Trophoblast cell (in vitro differentiated cells and primary cell): Measurements from ENCODE around the gene PDPK1.
"Not testable (repeated sequence)": the region's sequence is repeated elsewhere in the genome, so short reads cannot be mapped to it uniquely, and the experiment has no call there.

Experiments
- DNase-seq, 2 donors: peaks; one replicate each; pipeline ENCODE4 v3.0.0-alpha.2; 2016
- H2AFZ ChIP-seq: 2 replicates; pipeline ENCODE4 v1.6.1; 2013; ENCODE audit warnings: low read length, moderate library complexity, mild to moderate bottlenecking; ENCODE audit not compliant: insufficient read depth, poor library complexity
- H2AK5ac ChIP-seq: 2 replicates; pipeline ENCODE4 v1.6.1; 2013; ENCODE audit warnings: mild to moderate bottlenecking, low read length
- H2BK120ac ChIP-seq: 2 replicates; pipeline ENCODE4 v1.6.1; 2013; ENCODE audit warnings: low read length, mild to moderate bottlenecking, moderate library complexity; ENCODE audit not compliant: insufficient read depth, poor library complexity
- H2BK12ac ChIP-seq: 2 replicates; pipeline ENCODE4 v1.6.1; 2013; ENCODE audit warnings: mild to moderate bottlenecking, low read length, moderate library complexity
- H2BK5ac ChIP-seq: 2 replicates; pipeline ENCODE4 v1.6.1; 2013; ENCODE audit warnings: low read length, low read depth, moderate library complexity, mild to moderate bottlenecking; ENCODE audit not compliant: poor library complexity
- H3K14ac ChIP-seq: 2 replicates; pipeline ENCODE4 v1.6.1; 2013; ENCODE audit warnings: mild to moderate bottlenecking, low read length
- H3K18ac ChIP-seq: 2 replicates; pipeline ENCODE4 v1.6.1; 2013; ENCODE audit warnings: mild to moderate bottlenecking, low read length
- H3K23ac ChIP-seq: 2 replicates; pipeline ENCODE4 v1.6.1; 2013; ENCODE audit warnings: low read length
- H3K27ac ChIP-seq: 2 replicates; pipeline ENCODE4 v1.5.1; 2013; ENCODE audit warnings: low read depth, mild to moderate bottlenecking, inconsistent platforms, low read length, moderate library complexity
- H3K27me3 ChIP-seq: 2 replicates; pipeline ENCODE4 v1.6.1; 2013; ENCODE audit warnings: inconsistent platforms, mild to moderate bottlenecking, low read length, moderate library complexity; ENCODE audit not compliant: insufficient read depth
- H3K36me3 ChIP-seq, 2 experiments: 1 replicate in 1 of 2; 2 replicates in 1 of 2; pipeline ENCODE4 v1.6.1; 2013; ENCODE audit warnings: low read length in 2 of 2, mild to moderate bottlenecking in 2 of 2, moderate library complexity in 1 of 2; ENCODE audit not compliant: insufficient read depth in 2 of 2, control insufficient read depth in 1 of 2
- H3K4ac ChIP-seq: 2 replicates; pipeline ENCODE4 v1.6.1; 2013; ENCODE audit warnings: low read depth, mild to moderate bottlenecking, low read length, moderate library complexity
- H3K4me1 ChIP-seq, 2 experiments: 1 replicate in 1 of 2; 2 replicates in 1 of 2; pipeline ENCODE4 v1.6.1; 2013; ENCODE audit warnings: low read length in 2 of 2, mild to moderate bottlenecking in 2 of 2, moderate library complexity in 1 of 2; ENCODE audit not compliant: insufficient read depth in 2 of 2, control insufficient read depth in 1 of 2
- H3K4me2 ChIP-seq: 2 replicates; pipeline ENCODE4 v1.6.1; 2013; ENCODE audit warnings: inconsistent platforms, mild to moderate bottlenecking, low read length, moderate library complexity
- H3K4me3 ChIP-seq: 2 replicates; pipeline ENCODE4 v1.5.1; 2013; ENCODE audit warnings: mild to moderate bottlenecking, low read depth, low read length, inconsistent platforms
- H3K79me1 ChIP-seq: one replicate; pipeline ENCODE4 v1.6.1; 2013; ENCODE audit warnings: low read length
- H3K79me2 ChIP-seq: 2 replicates; pipeline ENCODE4 v1.6.1; 2013; ENCODE audit warnings: low read length, mild to moderate bottlenecking; ENCODE audit not compliant: control insufficient read depth, insufficient read depth, poor library complexity
- H3K9ac ChIP-seq: 2 replicates; pipeline ENCODE4 v1.6.1; 2013; ENCODE audit warnings: mild to moderate bottlenecking, low read length
- H3K9me3 ChIP-seq: 2 replicates; pipeline ENCODE4 v1.6.1; 2013; ENCODE audit warnings: low read depth, mild to moderate bottlenecking, control low read depth, inconsistent platforms, low read length; ENCODE audit not compliant: insufficient read depth
- H4K12ac ChIP-seq: 2 replicates; pipeline ENCODE4 v1.6.1; 2013; ENCODE audit warnings: low read depth, mild to moderate bottlenecking, low read length, moderate library complexity
- H4K8ac ChIP-seq: 2 replicates; pipeline ENCODE4 v1.6.1; 2013; ENCODE audit warnings: low read depth, mild to moderate bottlenecking, low read length, moderate library complexity
- H4K91ac ChIP-seq: one replicate; pipeline ENCODE4 v1.6.1; 2013; ENCODE audit warnings: low read depth, mild to moderate bottlenecking, low read length, moderate library complexity
- WGBS: extraction: QIAGEN DNeasy Blood & Tissue Kit; methylation state at CpG from one replicate; pipeline ENCODE4 v1.1.7; 2013; ENCODE audit warnings: missing lambda C conversion rate; ENCODE audit not compliant: insufficient read length, insufficient coverage; ENCODE audit errors: extremely low coverage; 5-methylcytosine and 5-hydroxymethylcytosine counted together

Gene PDPK1

GRCh38 chr16:2534335-2534734 lies 3.5 kb upstream of the PDPK1 start:
- H4K91ac ChIP-seq, H3K4ac ChIP-seq, H3K9ac ChIP-seq, H3K4me3 ChIP-seq, H2AK5ac ChIP-seq, DNase-seq, H2BK12ac ChIP-seq, H3K14ac ChIP-seq, H3K23ac ChIP-seq, H3K18ac ChIP-seq, H3K27ac ChIP-seq, H3K4me2 ChIP-seq, H2BK120ac ChIP-seq, H3K9me3 ChIP-seq, H4K12ac ChIP-seq, H2BK5ac ChIP-seq, H3K79me2 ChIP-seq, H4K8ac ChIP-seq, H2AFZ ChIP-seq, H3K27me3 ChIP-seq: not testable (repeated sequence)
- Histone ChIP-seq H3K4me1 (peaks cover 12 to 18% of the 10 kb centered on the region in 2 experiments), H3K36me3 (peaks cover 12 to 16% of the 10 kb centered on the region in 2 experiments), H3K79me1 (peaks cover 14% of the 10 kb centered on the region)
- WGBS: no CpG with 5 or more reads among the region's 5 CpGs

GRCh38 chr16:2535625-2536013 lies 2.2 kb upstream of the PDPK1 start:
- Histone ChIP-seq H4K91ac (no peak overlapping the region), H3K27ac (peak overlapping the region; percentile 0), H3K23ac (no peak overlapping the region), H3K9ac (no peak overlapping the region), H3K27me3 (no peaks in the 10 kb centered on the region), H3K14ac (no peak overlapping the region), H2BK120ac (no peak overlapping the region), H3K36me3 (peaks cover 3 to 9% of the 10 kb centered on the region in 2 experiments), H2AK5ac (no peak overlapping the region), H4K8ac (no peak overlapping the region), H2BK5ac (no peak overlapping the region), H3K18ac (no peak overlapping the region), H3K9me3 (peaks cover 4% of the 10 kb centered on the region), H3K4ac (no peak overlapping the region), H3K4me1 (peaks cover 12 to 18% of the 10 kb centered on the region in 2 experiments), H4K12ac (no peak overlapping the region), H3K4me2 (no peak overlapping the region), H3K79me2 (peaks cover 11% of the 10 kb centered on the region), H2AFZ (no peak overlapping the region), H3K79me1 (peaks cover 14% of the 10 kb centered on the region), H2BK12ac (no peak overlapping the region), H3K4me3 (no peak overlapping the region)
- peak; percentile 48 to 57 for DNase-seq
- no CpG with 5 or more reads among the region's 9 CpGs for WGBS

- H3K4me3 ChIP-seq, H2AK5ac ChIP-seq, H3K9me3 ChIP-seq, H3K36me3 ChIP-seq, H3K27ac ChIP-seq, H2BK120ac ChIP-seq, H3K4me1 ChIP-seq, H4K12ac ChIP-seq, H2BK12ac ChIP-seq, H3K79me1 ChIP-seq, H4K91ac ChIP-seq, H3K18ac ChIP-seq, H3K23ac ChIP-seq, H3K4me2 ChIP-seq, H3K9ac ChIP-seq, H3K27me3 ChIP-seq, H2BK5ac ChIP-seq, H2AFZ ChIP-seq, H3K14ac ChIP-seq, H4K8ac ChIP-seq: not testable (repeated sequence)
- H3K4ac ChIP-seq: peak overlapping the region; percentile 74
- DNase-seq: peak; percentile 36 to 70
- peaks cover 14% of the 10 kb centered on the region for H3K79me2 ChIP-seq
- WGBS: no CpG with 5 or more reads among the region's 24 CpGs
Observed at GRCh38 chr16:2539192-2539844, 1.5 kb downstream of the PDPK1 start.

- WGBS: no CpG with 5 or more reads among the region's 14 CpGs
- not testable (repeated sequence) for H2AFZ ChIP-seq, H2AK5ac ChIP-seq, H3K18ac ChIP-seq, H4K12ac ChIP-seq, H3K9ac ChIP-seq, H3K27me3 ChIP-seq, H4K8ac ChIP-seq, H3K9me3 ChIP-seq, H2BK12ac ChIP-seq, H3K4me3 ChIP-seq, H3K14ac ChIP-seq, H3K4me2 ChIP-seq, H3K36me3 ChIP-seq, H4K91ac ChIP-seq, H3K79me1 ChIP-seq, H3K27ac ChIP-seq, H3K23ac ChIP-seq, H3K4me1 ChIP-seq, H2BK120ac ChIP-seq, H2BK5ac ChIP-seq
- H3K79me2 ChIP-seq: peaks cover 14% of the 10 kb centered on the region
- peak overlapping the region; percentile 84 for H3K4ac ChIP-seq
- peak; percentile 57 to 70 for DNase-seq
Observed at GRCh38 chr16:2539845-2540458, 2.1 kb downstream of the PDPK1 start.
